Neural progenitor cell (in vitro differentiated cells): ENCODE results near the gene ABHD1. TPM values are rescaled to one million over a fixed set of nuclear protein-coding genes. Genes with fewer than 3 reads are reported as not detected.
A peak's percentile ranks its signal among the peaks of the same experiment; 100 is the strongest.

Experiments used
- DNase-seq: peaks from one replicate; pipeline ENCODE4 v3.0.0-alpha.2; 2016; ENCODE audit warnings: low spot score
- H2AFZ ChIP-seq: fragments of 200-600 bp; sonication (generic); replicated peaks from 2 replicates; pipeline ENCODE4 v1.6.1; 2016; ENCODE audit warnings: antibody characterized with exemption
- H3F3A ChIP-seq: fragments of 200-600 bp; sonication (generic); 2 replicates; pipeline ENCODE4 v1.6.1; 2016; ENCODE audit warnings: antibody characterized with exemption, low read depth
- H3K27ac ChIP-seq: fragments of 200-600 bp; sonication (generic); 2 replicates; pipeline ENCODE4 v1.5.1; 2016; ENCODE audit warnings: mild to moderate bottlenecking
- H3K27me3 ChIP-seq: fragments of 200-600 bp; sonication (generic); 2 replicates; pipeline ENCODE4 v1.6.1; 2016; ENCODE audit warnings: mild to moderate bottlenecking, moderate library complexity
- H3K36me3 ChIP-seq: fragments of 200-600 bp; sonication (generic); 2 replicates; pipeline ENCODE4 v1.5.1; 2016
- H3K4me1 ChIP-seq: fragments of 200-600 bp; sonication (generic); 2 replicates; pipeline ENCODE4 v1.6.1; 2016; ENCODE audit warnings: mixed run types
- H3K4me2 ChIP-seq: fragments of 200-600 bp; sonication (generic); 2 replicates; pipeline ENCODE4 v1.6.1; 2016
- H3K4me3 ChIP-seq: fragments of 200-600 bp; sonication (generic); 2 replicates; pipeline ENCODE4 v1.5.1; 2016
- H3K79me2 ChIP-seq: fragments of 200-600 bp; sonication (generic); 2 replicates; pipeline ENCODE4 v1.6.1; 2016; ENCODE audit warnings: low read depth
- H3K9ac ChIP-seq: fragments of 200-600 bp; sonication (generic); 2 replicates; pipeline ENCODE4 v1.6.1; 2016
- H3K9me3 ChIP-seq: fragments of 200-600 bp; sonication (generic); 2 replicates; pipeline ENCODE4 v1.5.1; 2016; ENCODE audit warnings: low read depth
- H4K20me1 ChIP-seq: fragments of 200-600 bp; sonication (generic); 2 replicates; pipeline ENCODE4 v1.6.1; 2016; ENCODE audit warnings: low read depth
- H3K27ac Mint-ChIP-seq: 3 replicates; pipeline ENCODE4 v1.8.0; 2021; ENCODE audit warnings: mixed read lengths
- H3K27me3 Mint-ChIP-seq: 2 replicates; pipeline ENCODE4 v1.8.0; 2022; ENCODE audit warnings: low read depth, mild to moderate bottlenecking, inconsistent platforms, moderate library complexity, mixed read lengths; ENCODE audit not compliant: insufficient read depth
- H3K36me3 Mint-ChIP-seq: 3 replicates; pipeline ENCODE4 v1.8.0; 2021; ENCODE audit warnings: mixed read lengths
- H3K4me1 Mint-ChIP-seq: 3 replicates; pipeline ENCODE4 v1.8.0; 2021; ENCODE audit warnings: mixed read lengths
- H3K4me3 Mint-ChIP-seq: 3 replicates; pipeline ENCODE4 v1.8.0; 2021; ENCODE audit warnings: mild to moderate bottlenecking, moderate library complexity, mixed read lengths
- H3K9me3 Mint-ChIP-seq: 3 replicates; pipeline ENCODE4 v1.8.0; 2020; ENCODE audit warnings: mixed read lengths
- EZH2 ChIP-seq: fragments of 200-600 bp; sonication (generic); IDR thresholded peaks from 2 replicates; pipeline ENCODE4 v1.6.1; 2017; ENCODE audit warnings: antibody characterized with exemption, mild to moderate bottlenecking, moderate library complexity
- EZH2phosphoT487 ChIP-seq: fragments of 200-600 bp; sonication (generic); IDR thresholded peaks from 2 replicates; pipeline ENCODE4 v1.6.1; 2017; ENCODE audit warnings: antibody characterized with exemption
- total RNA-seq: library from RNA; depleted of rRNA; stranded (reverse); fragments of >200 nt; gene quantifications from 2 replicates; pipeline ENCODE4 v1.2.3, GENCODE V29; 2015; ENCODE audit warnings: low replicate concordance
- TF ChIP-seq, protein P1 (sequence below): fragments of 200-600 bp; sonication (generic); IDR thresholded peaks from 2 replicates; pipeline ENCODE4 v1.5.1; 2017; ENCODE audit warnings: antibody characterized with exemption, mild to moderate bottlenecking

The ABHD1 gene
- total RNA-seq, 1 donor from 2014 or later = 0.65 TPM

DNA sequence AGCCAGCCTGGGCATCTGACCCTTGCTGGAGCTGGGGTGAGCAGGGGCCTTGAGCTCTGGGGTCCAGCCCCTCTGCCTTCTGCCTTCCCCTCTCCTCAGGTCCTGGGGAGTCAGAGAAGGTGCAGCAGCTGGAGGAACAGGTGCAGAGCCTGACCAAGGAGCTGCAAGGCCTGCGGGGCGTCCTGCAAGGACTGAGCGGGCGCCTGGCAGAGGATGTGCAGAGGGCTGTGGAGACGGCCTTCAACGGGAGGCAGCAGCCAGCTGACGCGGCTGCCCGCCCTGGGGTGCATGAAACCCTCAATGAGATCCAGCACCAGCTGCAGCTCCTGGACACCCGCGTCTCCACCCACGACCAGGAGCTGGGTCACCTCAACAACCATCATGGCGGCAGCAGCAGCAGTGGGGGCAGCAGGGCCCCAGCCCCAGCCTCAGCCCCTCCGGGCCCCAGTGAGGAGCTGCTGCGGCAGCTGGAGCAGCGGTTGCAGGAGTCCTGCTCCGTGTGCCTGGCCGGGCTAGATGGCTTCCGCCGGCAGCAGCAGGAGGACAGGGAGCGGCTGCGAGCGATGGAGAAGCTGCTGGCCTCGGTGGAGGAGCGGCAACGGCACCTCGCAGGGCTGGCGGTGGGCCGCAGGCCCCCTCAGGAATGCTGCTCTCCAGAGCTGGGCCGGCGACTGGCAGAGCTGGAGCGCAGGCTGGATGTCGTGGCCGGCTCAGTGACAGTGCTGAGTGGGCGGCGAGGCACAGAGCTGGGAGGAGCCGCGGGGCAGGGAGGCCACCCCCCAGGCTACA, 41.4 kb upstream of the ABHD1 start:
- H3K4me2 ChIP-seq = no peak overlapping the region
- H3K4me3 Mint-ChIP-seq = no peak overlapping the region

DNA sequence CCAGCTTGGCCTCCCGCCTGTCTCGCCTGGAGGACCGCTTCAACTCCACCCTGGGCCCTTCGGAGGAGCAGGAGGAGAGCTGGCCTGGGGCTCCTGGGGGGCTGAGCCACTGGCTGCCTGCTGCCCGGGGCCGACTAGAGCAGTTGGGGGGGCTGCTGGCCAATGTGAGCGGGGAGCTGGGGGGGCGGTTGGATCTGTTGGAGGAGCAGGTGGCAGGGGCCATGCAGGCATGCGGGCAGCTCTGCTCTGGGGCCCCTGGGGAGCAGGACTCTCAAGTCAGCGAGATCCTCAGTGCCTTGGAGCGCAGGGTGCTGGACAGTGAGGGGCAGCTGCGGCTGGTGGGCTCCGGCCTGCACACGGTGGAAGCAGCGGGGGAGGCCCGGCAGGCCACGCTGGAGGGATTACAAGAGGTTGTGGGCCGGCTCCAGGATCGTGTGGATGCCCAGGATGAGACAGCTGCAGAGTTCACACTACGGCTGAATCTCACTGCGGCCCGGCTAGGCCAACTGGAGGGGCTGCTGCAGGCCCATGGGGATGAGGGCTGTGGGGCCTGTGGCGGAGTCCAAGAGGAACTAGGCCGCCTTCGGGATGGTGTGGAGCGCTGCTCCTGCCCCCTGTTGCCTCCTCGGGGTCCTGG, 40.7 kb upstream of the ABHD1 start:
- no peaks in the 10 kb centered on the region for H3K36me3 Mint-ChIP-seq
- H3K79me2 ChIP-seq = peaks cover 3% of the 10 kb centered on the region
- no peak overlapping the region for H3K4me3 Mint-ChIP-seq
- H3K4me1 Mint-ChIP-seq = peaks cover 42% of the 10 kb centered on the region
- no peak overlapping the region for H3K27ac Mint-ChIP-seq
- H3F3A ChIP-seq = peaks cover 23% of the 10 kb centered on the region
- H3K27me3 Mint-ChIP-seq = peaks cover 2% of the 10 kb centered on the region
- H3K4me1 ChIP-seq = peaks cover 25% of the 10 kb centered on the region
- no peak overlapping the region for H3K27ac ChIP-seq
- no peaks in the 10 kb centered on the region for H3K9me3 Mint-ChIP-seq
- DNase-seq = no peak
- H3K36me3 ChIP-seq = no peaks in the 10 kb centered on the region
- TF ChIP-seq EZH2phosphoT487 (no peak), EZH2 (no peak)
- TF ChIP-seq, protein P1, sequence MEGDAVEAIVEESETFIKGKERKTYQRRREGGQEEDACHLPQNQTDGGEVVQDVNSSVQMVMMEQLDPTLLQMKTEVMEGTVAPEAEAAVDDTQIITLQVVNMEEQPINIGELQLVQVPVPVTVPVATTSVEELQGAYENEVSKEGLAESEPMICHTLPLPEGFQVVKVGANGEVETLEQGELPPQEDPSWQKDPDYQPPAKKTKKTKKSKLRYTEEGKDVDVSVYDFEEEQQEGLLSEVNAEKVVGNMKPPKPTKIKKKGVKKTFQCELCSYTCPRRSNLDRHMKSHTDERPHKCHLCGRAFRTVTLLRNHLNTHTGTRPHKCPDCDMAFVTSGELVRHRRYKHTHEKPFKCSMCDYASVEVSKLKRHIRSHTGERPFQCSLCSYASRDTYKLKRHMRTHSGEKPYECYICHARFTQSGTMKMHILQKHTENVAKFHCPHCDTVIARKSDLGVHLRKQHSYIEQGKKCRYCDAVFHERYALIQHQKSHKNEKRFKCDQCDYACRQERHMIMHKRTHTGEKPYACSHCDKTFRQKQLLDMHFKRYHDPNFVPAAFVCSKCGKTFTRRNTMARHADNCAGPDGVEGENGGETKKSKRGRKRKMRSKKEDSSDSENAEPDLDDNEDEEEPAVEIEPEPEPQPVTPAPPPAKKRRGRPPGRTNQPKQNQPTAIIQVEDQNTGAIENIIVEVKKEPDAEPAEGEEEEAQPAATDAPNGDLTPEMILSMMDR = no peak
- H2AFZ ChIP-seq = no peak overlapping the region
- H3K9ac ChIP-seq = no peak overlapping the region
- no peak overlapping the region for H3K4me3 ChIP-seq
- H4K20me1 ChIP-seq = no peaks in the 10 kb centered on the region
- no peak overlapping the region for H3K4me2 ChIP-seq
- peaks cover 19% of the 10 kb centered on the region for H3K27me3 ChIP-seq
- no peaks in the 10 kb centered on the region for H3K9me3 ChIP-seq

More for the DNA sequence above, 41.4 kb upstream of the ABHD1 start:
- H3K4me1 ChIP-seq = peaks cover 19% of the 10 kb centered on the region
- no peaks in the 10 kb centered on the region for H4K20me1 ChIP-seq
- Mint-ChIP-seq H3K36me3 (no peaks in the 10 kb centered on the region), H3K4me1 (peaks cover 40% of the 10 kb centered on the region), H3K27ac (no peak overlapping the region), H3K9me3 (no peaks in the 10 kb centered on the region), H3K27me3 (peaks cover under 1% of the 10 kb centered on the region)
- no peak overlapping the region for H3K9ac ChIP-seq
- no peak overlapping the region for H3K4me3 ChIP-seq
- H3K27ac ChIP-seq = no peak overlapping the region
- no peak for TF ChIP-seq EZH2phosphoT487
- no peaks in the 10 kb centered on the region for H3K79me2 ChIP-seq
- H3K36me3 ChIP-seq = no peaks in the 10 kb centered on the region
- no peaks in the 10 kb centered on the region for H3K9me3 ChIP-seq
- H3K27me3 ChIP-seq = peaks cover 14% of the 10 kb centered on the region
- H3F3A ChIP-seq = peaks cover 19% of the 10 kb centered on the region
- no peak overlapping the region for H2AFZ ChIP-seq
- no peak for DNase-seq

DNA sequence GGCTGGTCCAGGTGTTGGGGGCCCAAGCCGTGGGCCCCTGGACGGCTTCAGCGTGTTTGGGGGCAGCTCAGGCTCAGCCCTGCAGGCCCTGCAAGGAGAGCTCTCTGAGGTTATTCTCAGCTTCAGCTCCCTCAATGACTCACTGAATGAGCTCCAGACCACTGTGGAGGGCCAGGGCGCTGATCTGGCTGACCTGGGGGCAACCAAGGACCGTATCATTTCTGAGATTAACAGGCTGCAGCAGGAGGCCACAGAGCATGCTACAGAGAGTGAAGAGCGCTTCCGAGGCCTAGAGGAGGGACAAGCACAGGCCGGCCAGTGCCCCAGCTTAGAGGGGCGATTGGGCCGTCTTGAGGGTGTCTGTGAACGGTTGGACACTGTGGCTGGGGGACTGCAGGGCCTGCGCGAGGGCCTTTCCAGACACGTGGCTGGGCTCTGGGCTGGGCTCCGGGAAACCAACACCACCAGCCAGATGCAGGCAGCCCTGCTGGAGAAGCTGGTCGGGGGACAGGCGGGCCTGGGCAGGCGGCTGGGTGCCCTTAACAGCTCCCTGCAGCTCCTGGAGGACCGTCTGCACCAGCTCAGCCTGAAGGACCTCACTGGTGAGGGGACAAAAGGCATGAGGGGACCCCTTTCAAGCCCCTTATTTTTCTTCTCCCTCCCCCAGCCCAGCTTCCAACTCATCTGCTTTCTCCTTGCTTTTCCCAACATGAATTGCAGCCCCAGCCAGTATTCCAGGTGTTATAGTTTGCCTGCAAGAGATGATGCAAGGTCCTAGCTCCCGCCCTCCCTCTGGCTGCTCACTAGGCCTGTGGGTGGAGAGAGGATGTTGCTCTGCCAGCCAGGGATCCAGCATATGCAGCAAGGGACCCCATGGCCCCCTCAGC, 40.0 kb upstream of the ABHD1 start:
- H3K9me3 ChIP-seq = no peaks in the 10 kb centered on the region
- TF ChIP-seq EZH2phosphoT487 = no peak
- TF ChIP-seq, protein P1 = no peak
- TF ChIP-seq EZH2 = no peak
- peak overlapping the region; percentile 53 for H3K4me3 Mint-ChIP-seq
- no peak overlapping the region for H3K9ac ChIP-seq
- H4K20me1 ChIP-seq = no peaks in the 10 kb centered on the region
- no peak overlapping the region for H2AFZ ChIP-seq
- H3K36me3 ChIP-seq = no peaks in the 10 kb centered on the region
- peaks cover 35% of the 10 kb centered on the region for H3K4me1 Mint-ChIP-seq
- DNase-seq = no peak
- no peaks in the 10 kb centered on the region for H3K9me3 Mint-ChIP-seq
- no peak overlapping the region for H3K27ac ChIP-seq
- H3K27ac Mint-ChIP-seq = peak overlapping the region; percentile 66
- H3K4me2 ChIP-seq = no peak overlapping the region
- H3K27me3 Mint-ChIP-seq = peaks cover 4% of the 10 kb centered on the region
- peaks cover 23% of the 10 kb centered on the region for H3F3A ChIP-seq
- peaks cover 3% of the 10 kb centered on the region for H3K79me2 ChIP-seq
- peaks cover 19% of the 10 kb centered on the region for H3K27me3 ChIP-seq
- H3K4me3 ChIP-seq = no peak overlapping the region
- H3K4me1 ChIP-seq = peaks cover 19% of the 10 kb centered on the region
- no peaks in the 10 kb centered on the region for H3K36me3 Mint-ChIP-seq
